HepG2 (cell line): ENCODE measurements around the gene ZBTB20. TPM values are rescaled to one million over a fixed set of nuclear protein-coding genes. Genes with fewer than 3 reads are reported as not detected.

Experiments
- ATAC-seq: fragments of 200-7000 bp; cut with Tn5 transposase; 3 replicates; pipeline ENCODE4 v1.9.1; 2020; ENCODE audit warnings: mild to moderate bottlenecking, moderate library complexity
- BruUV-seq: library from RNA; stranded (reverse); fragments of 400-500 nt; replicated peaks from 2 replicates; lab custom pipeline; 2021; lab: Mats Ljungman, UMichigan
- CTCF ChIA-PET: fragments of 300-600 bp; formaldehyde crosslinking; extraction: SDS; loops from one replicate; lab custom pipeline; 2021; ENCODE audit warnings: low total read pairs, inconsistent platforms, low intra/inter-chr PET ratio; lab: Yijun Ruan, JAX
- POLR2A ChIA-PET: fragments of 350-600 bp; sonication (Branson Sonifier 250); formaldehyde crosslinking; loops from one replicate; lab custom pipeline; 2020; ENCODE audit warnings: antibody characterized with exemption, inconsistent platforms; lab: Yijun Ruan, JAX
- DNase-seq: peaks from one replicate; pipeline ENCODE4 v3.0.0-alpha.2; 2015; ENCODE audit warnings: low spot score
- FAIRE-seq: peaks from 3 replicates; lab custom pipeline; 2011; peaks lifted over from hg19 to GRCh38; lab: Jason Lieb, UNC
- H2AFZ ChIP-seq: one replicate; pipeline ENCODE4 v1.6.1; 2011; ENCODE audit warnings: low read length, inconsistent platforms
- H3K27ac ChIP-seq: fragments of 300-600 bp; 3 replicates; pipeline ENCODE4 v1.8.0; 2011; ENCODE audit warnings: mixed run types, mild to moderate bottlenecking, mixed read lengths, low read length, inconsistent platforms; ENCODE audit not compliant: insufficient read depth; ENCODE audit errors: extremely low read length
- H3K27me3 ChIP-seq, 2 experiments: fragments of 200-600 bp in 1 of 2; 2 replicates in 1 of 2; 3 replicates in 1 of 2; pipeline versions ENCODE4 v1.6.0 to v1.8.0; 2011; ENCODE audit warnings: low read length in 2 of 2, mild to moderate bottlenecking in 2 of 2, moderate library complexity in 2 of 2, inconsistent platforms in 1 of 2; ENCODE audit not compliant: insufficient read depth in 2 of 2, control insufficient read depth in 1 of 2
- H3K36me3 ChIP-seq, 2 experiments: fragments of 200-600 bp in 1 of 2; replicated peaks in 1 of 2; 2 replicates in 1 of 2; 3 replicates in 1 of 2; pipeline versions ENCODE4 v1.5.1 to v1.8.0; 2011; ENCODE audit warnings: low read length in 2 of 2, inconsistent platforms in 1 of 2; ENCODE audit not compliant: insufficient read depth in 2 of 2, control insufficient read depth in 1 of 2
- H3K4me1 ChIP-seq: 2 replicates; pipeline ENCODE4 v1.5.1; 2012; ENCODE audit warnings: low read length, inconsistent platforms; ENCODE audit not compliant: insufficient read depth
- H3K4me2 ChIP-seq: 2 replicates; pipeline ENCODE4 v1.6.0; 2011; ENCODE audit warnings: low read depth, low read length, inconsistent platforms
- H3K4me3 ChIP-seq, 3 experiments: fragments of 200-600 bp in 1 of 3; sonication (generic), shearing (Covaris generic) in 1 of 3; replicated peaks in 1 of 3; 2 replicates each; pipeline ENCODE4 v1.5.1; 2011 to 2016; ENCODE audit warnings: low read length in 3 of 3, inconsistent platforms in 2 of 3, low read depth in 2 of 3, mild to moderate bottlenecking in 2 of 3, control low read depth in 1 of 3, mixed read lengths in 1 of 3; ENCODE audit not compliant: insufficient read depth in 1 of 3
- H3K79me2 ChIP-seq: one replicate; pipeline ENCODE4 v1.6.1; 2011; ENCODE audit warnings: low read length, inconsistent platforms; ENCODE audit not compliant: insufficient read depth
- H3K9ac ChIP-seq: 2 replicates; pipeline ENCODE4 v1.6.0; 2011; ENCODE audit warnings: mild to moderate bottlenecking, low read depth, low read length, inconsistent platforms; ENCODE audit not compliant: insufficient read depth
- H3K9me3 ChIP-seq: 2 replicates; pipeline ENCODE4 v1.5.1; 2012; ENCODE audit warnings: mild to moderate bottlenecking, low read length
- H4K20me1 ChIP-seq: 2 replicates; pipeline ENCODE4 v1.6.0; 2011; ENCODE audit warnings: inconsistent platforms, mild to moderate bottlenecking, low read length, moderate library complexity; ENCODE audit not compliant: insufficient read depth
- E2F1 ChIP-seq: sonication (generic); formaldehyde crosslinking; IDR thresholded peaks from 2 replicates; pipeline ENCODE4 v1.5.0; 2020; ENCODE audit warnings: missing genetic modification reagents
- GABPA ChIP-seq, 2 experiments: IDR thresholded peaks; 2 replicates each; pipeline ENCODE4 v1.6.1; 2011 to 2016; ENCODE audit warnings: low read depth in 2 of 2, low read length in 1 of 2, missing biosample characterization in 1 of 2, missing genetic modification characterization in 1 of 2
- MXD1 ChIP-seq: sonication (generic); formaldehyde crosslinking; IDR thresholded peaks from 2 replicates; pipeline ENCODE4 v1.4.0; 2020; ENCODE audit warnings: mild to moderate bottlenecking, missing genetic modification reagents
- NR2F1 ChIP-seq, 2 experiments: fragments of 450-650 bp in 1 of 2; formaldehyde crosslinking in 1 of 2; IDR thresholded peaks; 2 replicates each; pipeline versions ENCODE4 v1.5.0 to v1.6.1; 2016 to 2020; ENCODE audit warnings: mild to moderate bottlenecking in 1 of 2, missing compliant biosample characterization in 1 of 2, missing genetic modification reagents in 1 of 2, moderate library complexity in 1 of 2
- POLR2AphosphoS2 ChIP-seq: IDR thresholded peaks from 2 replicates; pipeline ENCODE4 v1.6.1; 2011; ENCODE audit warnings: low read depth, low read length, improper control_type of control experiment
- SMARCC2 ChIP-seq: fragments of 450-650 bp; IDR thresholded peaks from 2 replicates; pipeline ENCODE4 v1.6.1; 2017; ENCODE audit warnings: antibody characterized with exemption, mild to moderate bottlenecking
- UBTF ChIP-seq: sonication (generic); formaldehyde crosslinking; IDR thresholded peaks from 2 replicates; pipeline ENCODE4 v1.4.0; 2020; ENCODE audit warnings: mild to moderate bottlenecking, missing genetic modification reagents
- ZNF598 ChIP-seq: sonication (generic); formaldehyde crosslinking; IDR thresholded peaks from 2 replicates; pipeline ENCODE4 v1.5.1; 2020; ENCODE audit warnings: mild to moderate bottlenecking, missing genetic modification reagents, borderline replicate concordance
- WGBS: methylation state at CpG from one replicate; pipeline ENCODE4 v1.1.6; 2017; ENCODE audit warnings: low lambda C conversion rate; 5-methylcytosine and 5-hydroxymethylcytosine counted together
- in situ Hi-C: cut with HindIII; loops from 2 replicates; pipeline ENCODE4 v1.10.0; 2017; ENCODE audit warnings: low pct_unique_long_range_greater_than_20kb; ENCODE audit not compliant: extremely low pct_ligation_motif_present
- intact Hi-C: fragments of 100-400 bp; cut with micrococcal nuclease; formaldehyde crosslinking; loops from one replicate; pipeline ENCODE4 v1.10.0; 2022; ENCODE audit not compliant: unreplicated experiment
- polyA plus RNA-seq, 8 experiments: library from polyadenylated mRNA; depleted of rRNA in 3 of 8; stranded (reverse) in 7 of 8; unstranded in 1 of 8; fragments of >200 nt; fragmentation: Illumina TruSeq in 4 of 8; extraction: Trizol in 4 of 8; gene quantifications; 2 replicates each; pipeline versions ENCODE4 v1.2.1 to v1.2.3, GENCODE V29; 2011 to 2016; ENCODE audit warnings: low read depth in 4 of 8, missing spikeins in 1 of 8, mixed read lengths in 1 of 8; ENCODE audit not compliant: insufficient read depth in 1 of 8
- total RNA-seq, 5 experiments: library from RNA; depleted of rRNA; stranded (reverse); fragments of >200 nt; fragmentation: Illumina TruSeq; extraction: Trizol; gene quantifications; 2 replicates each; pipeline ENCODE4 v1.2.3, GENCODE V29; 2016; ENCODE audit warnings: low read depth in 1 of 5

ZBTB20 gene
- total and polyA plus RNA-seq, 2 of the 13 experiments (the other 11 are each of a cell fraction or from before 2014, with no cell fraction given) = 1.9 to 8.8 TPM

DNA sequence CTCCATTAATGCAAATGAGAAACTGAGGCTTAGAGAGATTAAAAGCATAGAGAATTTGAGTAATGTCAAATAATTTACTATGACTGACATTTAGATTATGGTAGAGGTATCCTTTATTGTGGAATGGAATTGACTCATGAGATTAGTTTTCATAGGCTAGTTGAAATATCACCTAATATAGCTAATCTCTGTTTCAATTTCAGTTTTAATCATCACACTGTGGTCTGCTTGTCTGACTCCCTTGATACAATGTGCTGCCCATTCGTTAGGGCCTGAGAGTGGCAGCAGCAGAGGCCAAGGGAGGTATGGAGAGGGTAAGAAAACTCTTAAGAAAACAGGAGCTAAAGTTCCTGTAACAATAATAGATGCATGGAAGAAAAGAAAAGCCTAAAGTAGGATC is 13.2 kb upstream of the ZBTB20 start:
- in situ Hi-C loops = no loop called here
- CTCF ChIA-PET = no interaction called here
- no peak for DNase-seq
- Histone ChIP-seq H4K20me1 (no peaks in the 10 kb centered on the region), H3K36me3 (no peaks in the 10 kb centered on the region), H3K27ac (no peak overlapping the region)
- intact Hi-C loops = no loop called here
- no TSS peak for BruUV-seq
- WGBS = 0% methylated on average over 1 of the region's 1 CpG
- no peak for TF ChIP-seq GABPA (IDR thresholded peaks at IDR 0.05; ENCODE audit: low read depth, low read length)
- no peak for TF ChIP-seq GABPA (CRISPR knock-in tag; IDR thresholded peaks at IDR 0.05; ENCODE audit: low read depth)
- no peak for TF ChIP-seq NR2F1 (CRISPR knock-in tag; IDR thresholded peaks at IDR 0.05)
- no peak for TF ChIP-seq ZNF598
- TF ChIP-seq SMARCC2 = no peak
- TF ChIP-seq E2F1 (CRISPR knock-in tag) = no peak
- no peak for TF ChIP-seq POLR2AphosphoS2
- no peak for TF ChIP-seq UBTF
- TF ChIP-seq MXD1 = no peak
- TF ChIP-seq, all 625 proteins: peak for 0
- Histone ChIP-seq H3K4me1 (no peaks in the 10 kb centered on the region), H3K27me3 (no peaks in the 10 kb centered on the region), H3K9ac (no peak overlapping the region), H2AFZ (no peak overlapping the region), H3K4me3 (no peak overlapping the region), H3K79me2 (no peaks in the 10 kb centered on the region), H3K9me3 (no peaks in the 10 kb centered on the region; the same call in 1 of the 2 replicates), H3K4me2 (no peak overlapping the region)
- no peak for FAIRE-seq
- ATAC-seq = no peak
- POLR2A ChIA-PET = no interaction called here
